Stimulated activated CD4-positive, alpha-beta T cell treated with anti-CD3 and anti-CD28 coated beads, Interleukin-1b, Interleukin-23, amount 100 ng/mL, for 24 hours (primary cell): ENCODE data around the gene NRCAM.

Source experiments
- DNase-seq, 4 experiments: peaks; one replicate each; pipeline ENCODE4 v3.0.0-alpha.2; 2020; ENCODE audit warnings: low read depth in 4 of 4, low spot score in 1 of 4

Gene NRCAM

GRCh38 chr7:108136191-108136688 is 320.0 kb downstream of the NRCAM start:
- DNase-seq = no peak

GRCh38 chr7:108135446-108136190 is 320.6 kb downstream of the NRCAM start:
- peak in 1 of 4 experiments; percentile 22 for DNase-seq

GRCh38 chr7:108134486-108134885 is 321.8 kb downstream of the NRCAM start:
- DNase-seq = no peak

GRCh38 chr7:108132551-108133265 is 323.5 kb downstream of the NRCAM start:
- no peak for DNase-seq

GRCh38 chr7:108130261-108130660 is 326.0 kb downstream of the NRCAM start, which contains the start of gene LAMB4:
Gene LAMB4, minus strand, starts transcription at chr7:108130361. Its CDS starts 7,197 bp downstream, at chr7:108123164.
- no peak for DNase-seq

GRCh38 chr7:108129018-108129965 is 326.9 kb downstream of the NRCAM start:
- no peak for DNase-seq

GRCh38 chr7:108128514-108128913 is 327.7 kb downstream of the NRCAM start:
- no peak for DNase-seq

GRCh38 chr7:108127461-108127860 is 328.8 kb downstream of the NRCAM start:
- no peak for DNase-seq

GRCh38 chr7:108124820-108125219 is 331.4 kb downstream of the NRCAM start:
- no peak for DNase-seq

GRCh38 chr7:108122181-108122580 is 334.1 kb downstream of the NRCAM start:
- no peak for DNase-seq

GRCh38 chr7:108120933-108121332 is 335.3 kb downstream of the NRCAM start:
- DNase-seq = no peak

- DNase-seq = no peak
These were observed 336.0 kb downstream of the NRCAM start for GRCh38 chr7:108120196-108120595.

- no peak for DNase-seq
These were observed 337.3 kb downstream of the NRCAM start for GRCh38 chr7:108118959-108119358.

GRCh38 chr7:108114117-108114841 is 342.0 kb downstream of the NRCAM start:
- DNase-seq = no peak

GRCh38 chr7:108112683-108113082 is 343.6 kb downstream of the NRCAM start:
- DNase-seq = no peak

GRCh38 chr7:108109221-108109908 is 346.9 kb downstream of the NRCAM start:
- no peak for DNase-seq

GRCh38 chr7:108108131-108108530 is 348.1 kb downstream of the NRCAM start:
- DNase-seq = no peak

GRCh38 chr7:108104324-108104723 is 351.9 kb downstream of the NRCAM start:
- no peak for DNase-seq

GRCh38 chr7:108103558-108104298 is 352.5 kb downstream of the NRCAM start:
- no peak for DNase-seq
